H9 (cell line): ENCODE measurements around the gene CACNA2D3. TPM values are rescaled to one million over a fixed set of nuclear protein-coding genes. Genes with fewer than 3 reads are reported as not detected.

ENCODE experiments used
- DNase-seq: peaks from one replicate; pipeline ENCODE4 v3.0.0-alpha.2; 2017
- H2AFZ ChIP-seq: one replicate; pipeline ENCODE4 v1.6.1; 2013; ENCODE audit warnings: mild to moderate bottlenecking, low read length, control low read depth, moderate library complexity
- H2AK5ac ChIP-seq: 2 replicates; pipeline ENCODE4 v1.6.1; 2013; ENCODE audit warnings: low read length, control low read depth, mixed read lengths; ENCODE audit not compliant: insufficient read length
- H2BK120ac ChIP-seq: one replicate; pipeline ENCODE4 v1.6.1; 2013; ENCODE audit warnings: low read depth, mild to moderate bottlenecking, low read length, control low read depth, inconsistent platforms; ENCODE audit not compliant: poor library complexity, severe bottlenecking
- H2BK12ac ChIP-seq: 2 replicates; pipeline ENCODE4 v1.6.1; 2013; ENCODE audit warnings: low read length, control low read depth, mixed read lengths, low read depth; ENCODE audit not compliant: insufficient read length
- H2BK15ac ChIP-seq: 2 replicates; pipeline ENCODE4 v1.6.1; 2013; ENCODE audit warnings: low read depth, low read length, control low read depth
- H2BK20ac ChIP-seq: one replicate; pipeline ENCODE4 v1.6.1; 2013; ENCODE audit warnings: low read depth, mild to moderate bottlenecking, low read length, control low read depth, inconsistent platforms; ENCODE audit not compliant: poor library complexity, severe bottlenecking
- H2BK5ac ChIP-seq: 2 replicates; pipeline ENCODE4 v1.6.1; 2013; ENCODE audit warnings: low read length, control low read depth, mixed read lengths; ENCODE audit not compliant: insufficient read length
- H3K14ac ChIP-seq: 2 replicates; pipeline ENCODE4 v1.6.1; 2013; ENCODE audit warnings: low read length, control low read depth; ENCODE audit not compliant: insufficient read depth
- H3K18ac ChIP-seq: 2 replicates; pipeline ENCODE4 v1.6.1; 2013; ENCODE audit warnings: low read depth, mild to moderate bottlenecking, mixed read lengths, low read length, control low read depth; ENCODE audit not compliant: insufficient read length
- H3K23ac ChIP-seq: 2 replicates; pipeline ENCODE4 v1.6.1; 2013; ENCODE audit warnings: low read length, control low read depth, mixed read lengths, low read depth; ENCODE audit not compliant: insufficient read length
- H3K23me2 ChIP-seq: 2 replicates; pipeline ENCODE4 v1.6.1; 2013; ENCODE audit warnings: low read depth, mild to moderate bottlenecking, mixed read lengths, low read length, control low read depth; ENCODE audit not compliant: insufficient read length, poor library complexity, severe bottlenecking
- H3K27ac ChIP-seq: 2 replicates; pipeline ENCODE4 v1.5.1; 2013; ENCODE audit warnings: low read length, control low read depth, mixed read lengths, low read depth; ENCODE audit not compliant: insufficient read length
- H3K27me3 ChIP-seq: 2 replicates; pipeline ENCODE4 v1.6.1; 2013; ENCODE audit warnings: low read length, control low read depth, inconsistent platforms; ENCODE audit not compliant: insufficient read depth
- H3K4ac ChIP-seq: 2 replicates; pipeline ENCODE4 v1.6.1; 2013; ENCODE audit warnings: low read depth, mild to moderate bottlenecking, control low read depth, inconsistent platforms, low read length, moderate library complexity
- H3K4me1 ChIP-seq: 2 replicates; pipeline ENCODE4 v1.6.1; 2013; ENCODE audit warnings: low read length, control low read depth, inconsistent platforms; ENCODE audit not compliant: insufficient read depth
- H3K4me2 ChIP-seq: 2 replicates; pipeline ENCODE4 v1.6.1; 2013; ENCODE audit warnings: low read length, control low read depth, mixed read lengths; ENCODE audit not compliant: insufficient read length, insufficient read depth
- H3K56ac ChIP-seq: 2 replicates; pipeline ENCODE4 v1.6.1; 2013; ENCODE audit warnings: low read depth, mild to moderate bottlenecking, mixed read lengths, low read length, control low read depth; ENCODE audit not compliant: insufficient read length
- H3K79me1 ChIP-seq: 2 replicates; pipeline ENCODE4 v1.6.1; 2013; ENCODE audit warnings: low read depth, mild to moderate bottlenecking, moderate library complexity, low read length, control low read depth, inconsistent platforms; ENCODE audit not compliant: insufficient read depth, poor library complexity, severe bottlenecking
- H3K79me2 ChIP-seq: 2 replicates; pipeline ENCODE4 v1.6.1; 2013; ENCODE audit warnings: low read length, control low read depth, inconsistent platforms; ENCODE audit not compliant: insufficient read depth
- H3K9ac ChIP-seq: 2 replicates; pipeline ENCODE4 v1.6.1; 2013; ENCODE audit warnings: low read length, control low read depth, mixed read lengths; ENCODE audit not compliant: insufficient read length; ENCODE audit errors: extremely low read depth
- H3K9me3 ChIP-seq: one replicate; pipeline ENCODE4 v1.6.1; 2013; ENCODE audit warnings: low read depth, low read length, inconsistent platforms; ENCODE audit not compliant: control insufficient read depth
- H3T11ph ChIP-seq: one replicate; pipeline ENCODE4 v1.6.1; 2013; ENCODE audit warnings: mild to moderate bottlenecking, low read length, control low read depth, inconsistent platforms
- H4K20me1 ChIP-seq: one replicate; pipeline ENCODE4 v1.6.1; 2013; ENCODE audit not compliant: control insufficient read depth, insufficient read length, insufficient read depth
- H4K5ac ChIP-seq: 2 replicates; pipeline ENCODE4 v1.6.1; 2013; ENCODE audit warnings: low read depth, mild to moderate bottlenecking, mixed read lengths, low read length, control low read depth; ENCODE audit not compliant: insufficient read length
- H4K8ac ChIP-seq: replicated peaks from 2 replicates; pipeline ENCODE4 v1.6.1; 2013; ENCODE audit warnings: low read length, control low read depth, mixed read lengths, low read depth; ENCODE audit not compliant: insufficient read length
- H4K91ac ChIP-seq: 2 replicates; pipeline ENCODE4 v1.6.1; 2013; ENCODE audit warnings: low read depth, mild to moderate bottlenecking, moderate library complexity, mixed read lengths, low read length, control low read depth; ENCODE audit not compliant: insufficient read length
- H3K27ac Mint-ChIP-seq, 3 experiments: 2 replicates in 2 of 3; 3 replicates in 1 of 3; pipeline ENCODE4 v1.8.0; 2020 to 2021; ENCODE audit warnings: mixed read lengths in 3 of 3, mild to moderate bottlenecking in 1 of 3, moderate library complexity in 1 of 3
- H3K27me3 Mint-ChIP-seq: 2 replicates; pipeline ENCODE4 v1.8.0; 2021; ENCODE audit warnings: low read depth, mild to moderate bottlenecking, moderate library complexity, mixed read lengths
- H3K36me3 Mint-ChIP-seq, 3 experiments: 2 replicates in 2 of 3; 3 replicates in 1 of 3; pipeline ENCODE4 v1.8.0; 2020 to 2021; ENCODE audit warnings: low read depth in 3 of 3, mixed read lengths in 3 of 3; ENCODE audit not compliant: insufficient read depth in 1 of 3
- H3K4me1 Mint-ChIP-seq, 2 experiments: 2 replicates each; pipeline ENCODE4 v1.8.0; 2020; ENCODE audit warnings: mixed read lengths in 2 of 2
- H3K4me3 Mint-ChIP-seq, 2 experiments: 2 replicates in 1 of 2; 3 replicates in 1 of 2; pipeline ENCODE4 v1.8.0; 2020 to 2021; ENCODE audit warnings: mild to moderate bottlenecking in 2 of 2, mixed read lengths in 2 of 2, moderate library complexity in 1 of 2
- H3K9me3 Mint-ChIP-seq, 2 experiments: 2 replicates in 1 of 2; 3 replicates in 1 of 2; pipeline ENCODE4 v1.8.0; 2020; ENCODE audit warnings: mild to moderate bottlenecking in 2 of 2, mixed read lengths in 2 of 2, moderate library complexity in 1 of 2
- CTCF ChIP-seq: fragments of 200-600 bp; sonication (generic); conservative IDR thresholded peaks from 3 replicates; pipeline ENCODE4 v1.8.0; 2021; ENCODE audit warnings: antibody characterized with exemption, mild to moderate bottlenecking
- WGBS: extraction: QIAGEN DNeasy Blood & Tissue Kit; methylation state at CpG from one replicate; pipeline ENCODE4 v1.1.7; 2013; ENCODE audit warnings: missing lambda C conversion rate, low lambda C conversion rate, mixed read lengths; ENCODE audit not compliant: insufficient read length; ENCODE audit errors: extremely low coverage; 5-methylcytosine and 5-hydroxymethylcytosine counted together
- total RNA-seq: library from RNA; stranded (reverse); gene quantifications from 2 replicates; pipeline ENCODE4 v1.2.1, GENCODE V29; 2021

CACNA2D3 gene
- total RNA-seq, 1 experiment from 2014 or later = 3.2 TPM

- Histone ChIP-seq H2BK5ac (no peak overlapping the region), H3K9me3 (no peaks in the 10 kb centered on the region), H4K91ac (no peak overlapping the region), H3K4me1 (no peaks in the 10 kb centered on the region), H3K23me2 (no peaks in the 10 kb centered on the region), H2BK15ac (no peak overlapping the region), H2BK12ac (no peak overlapping the region), H2BK120ac (no peak overlapping the region), H3K4me2 (no peak overlapping the region), H2BK20ac (no peak overlapping the region), H3K23ac (no peak overlapping the region), H2AK5ac (no peak overlapping the region), H3K79me1 (no peaks in the 10 kb centered on the region), H4K8ac (no peak overlapping the region), H3K18ac (no peak overlapping the region), H4K20me1 (no peaks in the 10 kb centered on the region), H4K5ac (no peak overlapping the region), H3K14ac (no peak overlapping the region), H3K56ac (no peak overlapping the region), H3T11ph (no peak overlapping the region), H3K27me3 (no peaks in the 10 kb centered on the region), H3K9ac (no peak overlapping the region), H2AFZ (no peak overlapping the region), H3K79me2 (no peaks in the 10 kb centered on the region), H3K4ac (no peak overlapping the region), H3K27ac (no peak overlapping the region)
- WGBS = no CpG with 5 or more reads among the region's 2 CpGs
- Mint-ChIP-seq H3K4me3 (no peak overlapping the region), H3K27me3 (peaks cover 4% of the 10 kb centered on the region; the same call in 1 of the 2 replicates), H3K36me3 (no peaks in the 10 kb centered on the region), H3K9me3 (no peaks in the 10 kb centered on the region), H3K4me1 (no peaks in the 10 kb centered on the region), H3K27ac (no peak overlapping the region)
- no peak for DNase-seq
- no peak for TF ChIP-seq CTCF
Measured at GRCh38 chr3:54331341-54331740, 209.0 kb downstream of the CACNA2D3 start.
